ENCODE data around the gene UPK3B.
"Not testable (repeated sequence)": the region's sequence is repeated elsewhere in the genome, so short reads cannot be mapped to it uniquely, and the experiment has no call there.

Gene UPK3B

GRCh38 chr7:76492139-76492538 lies 18.2 kb upstream of the UPK3B start:
- not testable (repeated sequence) for FAIRE-seq

DNA sequence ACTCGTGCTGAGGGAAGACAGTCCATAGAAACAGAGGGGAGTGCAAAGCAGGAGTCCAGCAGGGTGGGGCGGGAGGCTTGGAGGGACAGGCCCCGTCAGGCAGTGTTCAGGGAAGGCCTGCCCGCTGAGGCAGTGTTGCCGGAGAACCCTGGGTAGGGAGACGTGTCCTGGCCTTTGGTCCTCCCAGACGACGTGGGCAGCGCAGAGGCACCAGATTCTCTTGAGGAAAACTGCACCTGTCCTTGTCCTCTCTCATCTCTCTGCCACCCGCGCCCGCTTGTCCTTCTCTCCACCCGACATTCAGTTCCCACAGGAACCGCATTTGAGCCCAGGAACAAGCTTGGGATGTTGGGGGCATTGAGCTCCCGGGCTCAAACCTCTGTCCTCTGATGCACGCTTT lies 14.6 kb upstream of the UPK3B start:
- not testable (repeated sequence) for FAIRE-seq

- FAIRE-seq = not testable (repeated sequence)
Measured at GRCh38 chr7:76497918-76498582, 12.3 kb upstream of the UPK3B start.

GRCh38 chr7:76498583-76499200 lies 11.7 kb upstream of the UPK3B start:
- not testable (repeated sequence) for FAIRE-seq

- not testable (repeated sequence) for FAIRE-seq
Measured at GRCh38 chr7:76499201-76499923, 11.0 kb upstream of the UPK3B start.

DNA sequence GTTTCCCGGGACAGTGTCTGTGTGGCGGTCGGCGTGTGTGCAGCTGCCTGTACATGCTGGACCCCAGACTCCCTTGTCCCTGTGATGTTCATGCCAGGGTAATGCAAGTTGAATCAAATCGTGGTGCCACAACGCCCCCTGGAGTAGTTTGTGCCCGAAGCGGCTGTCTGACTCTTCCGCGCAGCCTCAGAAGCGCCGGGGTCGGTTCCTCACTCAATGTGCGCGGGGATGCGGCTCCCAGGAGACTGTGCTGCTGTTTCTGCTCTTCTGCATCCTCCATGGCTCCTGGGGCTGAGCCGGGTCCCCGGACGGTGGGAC lies 10.5 kb upstream of the UPK3B start:
- FAIRE-seq = peak; percentile 92

DNA sequence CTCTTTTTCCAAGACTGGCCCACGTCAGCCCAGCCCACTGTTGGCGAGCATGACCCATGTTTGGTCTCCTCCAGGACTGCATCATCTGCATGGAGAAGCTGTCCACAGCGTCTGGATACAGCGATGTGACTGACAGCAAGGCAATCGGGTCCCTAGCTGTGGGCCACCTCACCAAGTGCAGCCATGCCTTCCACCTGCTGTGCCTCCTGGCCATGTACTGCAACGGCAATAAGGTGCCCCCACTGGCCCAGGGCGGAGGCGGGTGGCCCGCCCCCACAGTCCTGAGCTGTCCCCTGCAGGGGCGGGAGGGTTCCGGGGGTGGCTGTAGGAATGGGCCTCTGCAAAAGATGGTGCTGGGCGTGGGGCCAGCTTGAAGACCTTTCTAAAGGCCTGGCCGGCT lies 8.1 kb upstream of the UPK3B start:
- FAIRE-seq = not testable (repeated sequence)

GRCh38 chr7:76502836-76503235 lies 7.5 kb upstream of the UPK3B start:
- not testable (repeated sequence) for FAIRE-seq

DNA sequence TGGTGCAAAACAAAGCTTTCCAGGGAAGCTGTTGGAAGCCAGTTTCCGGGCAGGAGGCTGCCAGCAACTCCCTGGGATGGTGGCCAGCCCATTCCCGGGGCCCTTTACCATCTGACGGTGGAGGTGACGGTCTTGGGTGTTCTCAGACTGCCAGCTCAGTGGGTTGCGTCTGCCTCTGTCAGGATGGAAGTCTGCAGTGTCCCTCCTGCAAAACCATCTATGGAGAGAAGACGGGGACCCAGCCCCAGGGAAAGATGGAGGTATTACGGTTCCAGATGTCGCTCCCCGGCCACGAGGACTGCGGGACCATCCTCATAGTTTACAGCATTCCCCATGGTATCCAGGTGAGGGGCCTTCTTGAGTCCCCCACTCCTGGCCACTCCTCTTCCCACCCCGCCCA lies 7.1 kb upstream of the UPK3B start:
- FAIRE-seq = not testable (repeated sequence)

DNA sequence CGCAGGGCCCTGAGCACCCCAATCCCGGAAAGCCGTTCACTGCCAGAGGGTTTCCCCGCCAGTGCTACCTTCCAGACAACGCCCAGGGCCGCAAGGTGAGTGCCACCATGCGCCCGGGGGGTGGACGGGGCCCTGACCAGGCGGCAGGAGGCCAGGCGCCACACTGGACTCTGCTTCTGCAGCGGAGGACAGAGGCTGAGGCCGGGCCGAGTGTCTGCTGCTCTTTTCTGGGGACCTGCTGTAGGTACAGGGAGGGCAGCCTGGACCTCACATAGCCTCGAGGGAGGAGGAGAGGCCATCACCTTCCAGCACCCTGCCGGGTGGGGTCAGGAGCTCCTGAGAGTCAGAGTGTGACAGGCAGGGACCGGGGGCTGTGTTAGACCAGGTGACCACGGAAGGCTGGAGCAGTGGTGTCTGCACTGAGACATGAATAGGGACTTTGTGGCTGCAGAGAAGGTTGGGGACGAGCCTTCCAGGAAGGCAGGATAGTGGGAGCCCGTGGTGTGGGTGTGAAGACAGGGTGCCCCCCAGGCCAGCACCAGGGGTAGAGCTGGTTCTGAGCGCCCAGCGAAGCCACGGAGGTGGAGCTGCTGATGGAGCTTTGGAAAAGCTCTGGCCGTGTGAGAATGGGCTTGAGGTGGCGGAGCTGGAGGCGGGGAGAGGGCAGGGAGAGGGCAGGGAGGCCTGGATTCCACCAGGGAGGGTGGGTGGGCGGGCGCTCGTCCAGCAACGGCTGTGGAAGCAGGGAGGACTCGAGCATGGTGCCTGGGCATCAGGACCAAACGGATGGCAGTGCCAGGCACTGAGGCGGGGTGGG lies 5.8 kb upstream of the UPK3B start:
- FAIRE-seq = not testable (repeated sequence)

GRCh38 chr7:76505168-76506080 lies 4.9 kb upstream of the UPK3B start:
- no peak for FAIRE-seq

DNA sequence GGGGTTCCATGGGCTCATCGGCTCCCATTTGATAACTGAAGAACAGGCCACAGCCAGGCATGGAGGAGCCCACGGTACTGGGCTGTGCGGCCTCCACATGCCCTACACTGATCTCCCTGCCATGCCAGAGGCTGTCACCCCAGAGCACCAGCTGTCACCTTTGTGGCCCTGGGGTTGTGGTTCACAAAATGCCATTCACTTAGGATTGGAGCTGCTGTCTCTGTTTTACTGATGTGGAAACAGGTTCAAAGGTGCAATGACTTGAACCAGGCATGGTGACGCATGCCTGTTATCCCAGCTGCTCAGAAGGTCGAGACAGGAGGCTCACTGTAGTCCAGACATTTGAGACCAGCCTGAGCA lies 4.3 kb upstream of the UPK3B start:
- no peak for FAIRE-seq

DNA sequence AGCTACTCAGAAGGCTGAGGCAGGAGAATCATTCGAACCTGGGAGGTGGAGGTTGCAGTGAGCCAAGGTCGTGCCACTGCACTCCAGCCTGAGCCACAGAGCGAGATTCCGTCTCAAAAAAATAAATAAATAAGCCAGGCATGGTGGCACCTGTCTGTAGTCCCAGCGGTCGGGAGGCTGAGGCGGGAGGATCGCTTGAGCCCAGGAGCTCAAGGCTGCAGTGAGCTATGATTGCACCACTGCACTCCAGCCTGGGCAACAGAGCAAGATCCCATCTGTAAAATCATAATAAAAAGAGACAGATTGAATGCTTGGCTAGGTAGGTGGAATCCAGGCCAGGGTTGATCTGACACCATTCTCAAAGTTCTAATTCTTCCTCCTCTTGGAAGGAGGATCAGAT lies 3.7 kb upstream of the UPK3B start:
- not testable (repeated sequence) for FAIRE-seq

DNA sequence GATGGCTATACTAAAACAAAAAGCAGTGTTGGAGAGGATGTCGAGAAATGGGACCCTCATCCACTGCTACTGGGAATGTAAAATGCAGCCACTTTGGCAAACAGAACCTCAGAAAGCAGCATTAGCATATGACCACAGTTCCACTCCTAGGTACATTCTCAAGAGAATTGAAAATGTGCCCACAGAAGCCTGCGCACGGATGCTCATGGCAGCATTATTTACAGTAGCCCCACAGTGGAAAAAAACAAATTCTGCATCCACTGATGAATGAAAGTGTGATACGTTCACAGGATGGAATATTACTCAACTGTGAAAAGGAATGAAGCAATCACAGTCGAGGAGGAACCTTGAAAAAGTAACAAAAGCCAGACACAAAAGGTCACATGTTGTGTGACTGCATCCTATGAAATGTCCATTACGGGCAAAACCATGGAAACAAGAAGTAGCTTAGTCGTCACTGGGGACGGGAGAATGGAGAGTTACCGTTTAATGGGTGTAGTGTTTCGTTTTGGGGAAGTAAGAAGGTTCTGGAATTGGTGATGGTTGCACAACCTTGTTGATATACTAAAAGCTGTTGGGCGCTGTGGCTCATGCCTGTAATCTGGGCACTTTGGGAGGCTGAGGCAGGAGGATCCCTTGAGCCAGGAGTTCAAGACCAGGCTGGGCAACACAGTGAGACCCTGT lies 2.5 kb upstream of the UPK3B start:
- no peak for FAIRE-seq

GRCh38 chr7:76511200-76511910 lies 1.0 kb downstream of the UPK3B start:
- not testable (repeated sequence) for FAIRE-seq

DNA sequence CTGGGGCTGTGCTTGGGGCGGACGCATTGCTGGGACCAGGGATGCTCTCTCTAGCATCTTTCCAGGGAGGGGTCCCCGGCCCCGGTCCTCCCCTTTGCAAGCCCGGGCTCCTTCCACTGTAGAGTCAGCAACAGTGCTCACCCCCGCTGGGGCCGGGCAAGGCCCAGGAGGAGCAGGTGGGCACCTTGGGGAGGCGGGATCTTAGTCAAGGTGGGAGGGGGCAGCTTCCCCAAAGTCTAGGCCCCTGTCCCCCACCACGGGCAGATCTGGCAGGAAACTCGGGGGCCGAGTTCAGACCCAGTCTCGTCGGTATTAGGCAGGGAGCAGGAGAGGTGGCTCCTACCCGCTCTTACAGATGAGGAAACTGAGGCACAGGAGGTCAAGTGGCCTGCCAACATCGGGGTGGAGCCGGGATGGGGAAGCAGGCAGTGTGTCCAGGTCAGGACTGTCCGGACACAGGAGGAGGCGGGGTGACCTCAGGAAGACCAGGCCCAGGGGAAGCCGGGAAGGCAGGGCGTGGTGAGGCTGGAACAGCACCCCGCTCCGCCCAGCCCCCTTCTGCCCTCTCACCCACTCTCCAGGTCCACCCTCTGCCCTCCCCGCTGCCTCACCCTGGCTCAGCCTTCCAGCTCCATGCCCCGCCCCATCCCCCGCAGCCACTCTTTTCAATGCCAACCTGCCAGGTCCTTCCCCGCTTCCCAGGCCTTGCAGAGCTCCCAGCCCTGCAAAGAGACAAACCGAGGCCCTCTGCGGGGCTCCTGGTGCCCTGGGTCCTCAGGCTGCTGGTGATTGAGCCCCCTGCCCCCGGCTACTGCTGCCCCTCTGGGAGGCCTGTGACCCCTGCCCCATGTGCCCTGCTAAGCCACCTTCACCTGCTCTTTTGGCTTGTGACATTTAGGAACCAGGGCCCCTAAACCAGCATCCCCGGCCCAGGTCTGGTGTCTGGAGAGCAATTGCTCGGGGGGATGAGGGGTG lies 1.8 kb downstream of the UPK3B start:
- not testable (repeated sequence) for FAIRE-seq

DNA sequence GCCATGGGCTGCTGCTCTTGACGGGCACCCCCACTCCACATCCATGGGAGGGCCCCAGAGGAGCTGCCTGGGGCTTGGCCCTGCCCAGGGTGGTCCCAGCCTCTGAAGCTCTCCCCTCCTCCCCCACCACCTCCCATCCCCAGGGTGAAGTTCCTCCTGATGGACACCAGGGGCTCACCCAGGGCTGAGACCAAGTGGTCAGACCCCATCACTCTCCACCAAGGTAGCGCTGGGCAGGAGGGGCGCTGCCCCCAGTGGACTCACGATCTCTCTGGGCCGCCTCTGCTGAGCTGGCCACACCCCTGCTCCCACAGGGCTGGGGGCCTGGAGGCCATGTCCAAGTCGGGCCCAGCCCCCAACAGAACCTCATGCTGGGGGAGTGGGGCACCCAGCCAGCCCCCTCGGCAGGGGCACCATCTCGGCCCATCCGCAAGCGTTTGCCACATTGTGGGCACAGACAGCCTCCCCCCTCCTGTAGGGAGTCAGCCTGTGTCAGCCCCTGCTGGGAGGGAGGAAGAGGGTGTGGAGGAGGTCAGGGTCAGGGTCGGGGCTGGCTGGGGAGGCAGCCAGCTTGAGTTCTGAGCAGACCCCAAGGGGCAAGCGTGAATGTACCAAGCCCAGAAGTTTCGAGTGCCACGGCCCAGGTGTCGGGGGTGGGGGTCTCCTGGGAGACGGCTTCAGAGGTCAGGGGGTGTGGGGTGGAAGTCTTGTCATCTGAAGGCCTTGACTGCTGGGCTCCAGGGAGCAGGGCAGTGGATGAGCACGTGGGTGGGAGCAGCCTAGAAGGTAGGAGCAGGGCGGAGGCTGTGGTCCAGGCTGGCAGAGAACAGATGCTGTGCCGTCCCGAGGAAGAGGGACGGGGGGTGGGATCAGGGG lies 2.8 kb downstream of the UPK3B start:
- FAIRE-seq = no peak

Data from G401.6 (cell line).